H9 (cell line): Measurements from ENCODE around the gene USP9X. TPM values are rescaled to one million over a fixed set of nuclear protein-coding genes. Genes with fewer than 3 reads are reported as not detected.
A peak's percentile ranks its signal among the peaks of the same experiment; 100 is the strongest.

Experiments
- DNase-seq: peaks from one replicate; pipeline ENCODE4 v3.0.0-alpha.2; 2017
- H2AFZ ChIP-seq: one replicate; pipeline ENCODE4 v1.6.1; 2013; ENCODE audit warnings: mild to moderate bottlenecking, low read length, control low read depth, moderate library complexity
- H2AK5ac ChIP-seq: 2 replicates; pipeline ENCODE4 v1.6.1; 2013; ENCODE audit warnings: low read length, control low read depth, mixed read lengths; ENCODE audit not compliant: insufficient read length
- H2BK120ac ChIP-seq: one replicate; pipeline ENCODE4 v1.6.1; 2013; ENCODE audit warnings: low read depth, mild to moderate bottlenecking, low read length, control low read depth, inconsistent platforms; ENCODE audit not compliant: poor library complexity, severe bottlenecking
- H2BK12ac ChIP-seq: 2 replicates; pipeline ENCODE4 v1.6.1; 2013; ENCODE audit warnings: low read length, control low read depth, mixed read lengths, low read depth; ENCODE audit not compliant: insufficient read length
- H2BK15ac ChIP-seq: 2 replicates; pipeline ENCODE4 v1.6.1; 2013; ENCODE audit warnings: low read depth, low read length, control low read depth
- H2BK20ac ChIP-seq: one replicate; pipeline ENCODE4 v1.6.1; 2013; ENCODE audit warnings: low read depth, mild to moderate bottlenecking, low read length, control low read depth, inconsistent platforms; ENCODE audit not compliant: poor library complexity, severe bottlenecking
- H2BK5ac ChIP-seq: 2 replicates; pipeline ENCODE4 v1.6.1; 2013; ENCODE audit warnings: low read length, control low read depth, mixed read lengths; ENCODE audit not compliant: insufficient read length
- H3K14ac ChIP-seq: 2 replicates; pipeline ENCODE4 v1.6.1; 2013; ENCODE audit warnings: low read length, control low read depth; ENCODE audit not compliant: insufficient read depth
- H3K18ac ChIP-seq: 2 replicates; pipeline ENCODE4 v1.6.1; 2013; ENCODE audit warnings: low read depth, mild to moderate bottlenecking, mixed read lengths, low read length, control low read depth; ENCODE audit not compliant: insufficient read length
- H3K23ac ChIP-seq: 2 replicates; pipeline ENCODE4 v1.6.1; 2013; ENCODE audit warnings: low read length, control low read depth, mixed read lengths, low read depth; ENCODE audit not compliant: insufficient read length
- H3K23me2 ChIP-seq: 2 replicates; pipeline ENCODE4 v1.6.1; 2013; ENCODE audit warnings: low read depth, mild to moderate bottlenecking, mixed read lengths, low read length, control low read depth; ENCODE audit not compliant: insufficient read length, poor library complexity, severe bottlenecking
- H3K27ac ChIP-seq: 2 replicates; pipeline ENCODE4 v1.5.1; 2013; ENCODE audit warnings: low read length, control low read depth, mixed read lengths, low read depth; ENCODE audit not compliant: insufficient read length
- H3K27me3 ChIP-seq: 2 replicates; pipeline ENCODE4 v1.6.1; 2013; ENCODE audit warnings: low read length, control low read depth, inconsistent platforms; ENCODE audit not compliant: insufficient read depth
- H3K4ac ChIP-seq: 2 replicates; pipeline ENCODE4 v1.6.1; 2013; ENCODE audit warnings: low read depth, mild to moderate bottlenecking, control low read depth, inconsistent platforms, low read length, moderate library complexity
- H3K4me1 ChIP-seq: 2 replicates; pipeline ENCODE4 v1.6.1; 2013; ENCODE audit warnings: low read length, control low read depth, inconsistent platforms; ENCODE audit not compliant: insufficient read depth
- H3K4me2 ChIP-seq: 2 replicates; pipeline ENCODE4 v1.6.1; 2013; ENCODE audit warnings: low read length, control low read depth, mixed read lengths; ENCODE audit not compliant: insufficient read length, insufficient read depth
- H3K56ac ChIP-seq: 2 replicates; pipeline ENCODE4 v1.6.1; 2013; ENCODE audit warnings: low read depth, mild to moderate bottlenecking, mixed read lengths, low read length, control low read depth; ENCODE audit not compliant: insufficient read length
- H3K79me1 ChIP-seq: 2 replicates; pipeline ENCODE4 v1.6.1; 2013; ENCODE audit warnings: low read depth, mild to moderate bottlenecking, moderate library complexity, low read length, control low read depth, inconsistent platforms; ENCODE audit not compliant: insufficient read depth, poor library complexity, severe bottlenecking
- H3K79me2 ChIP-seq: 2 replicates; pipeline ENCODE4 v1.6.1; 2013; ENCODE audit warnings: low read length, control low read depth, inconsistent platforms; ENCODE audit not compliant: insufficient read depth
- H3K9ac ChIP-seq: 2 replicates; pipeline ENCODE4 v1.6.1; 2013; ENCODE audit warnings: low read length, control low read depth, mixed read lengths; ENCODE audit not compliant: insufficient read length; ENCODE audit errors: extremely low read depth
- H3K9me3 ChIP-seq: one replicate; pipeline ENCODE4 v1.6.1; 2013; ENCODE audit warnings: low read depth, low read length, inconsistent platforms; ENCODE audit not compliant: control insufficient read depth
- H3T11ph ChIP-seq: one replicate; pipeline ENCODE4 v1.6.1; 2013; ENCODE audit warnings: mild to moderate bottlenecking, low read length, control low read depth, inconsistent platforms
- H4K20me1 ChIP-seq: one replicate; pipeline ENCODE4 v1.6.1; 2013; ENCODE audit not compliant: control insufficient read depth, insufficient read length, insufficient read depth
- H4K5ac ChIP-seq: 2 replicates; pipeline ENCODE4 v1.6.1; 2013; ENCODE audit warnings: low read depth, mild to moderate bottlenecking, mixed read lengths, low read length, control low read depth; ENCODE audit not compliant: insufficient read length
- H4K8ac ChIP-seq: replicated peaks from 2 replicates; pipeline ENCODE4 v1.6.1; 2013; ENCODE audit warnings: low read length, control low read depth, mixed read lengths, low read depth; ENCODE audit not compliant: insufficient read length
- H4K91ac ChIP-seq: 2 replicates; pipeline ENCODE4 v1.6.1; 2013; ENCODE audit warnings: low read depth, mild to moderate bottlenecking, moderate library complexity, mixed read lengths, low read length, control low read depth; ENCODE audit not compliant: insufficient read length
- H3K27ac Mint-ChIP-seq, 3 experiments: 2 replicates in 2 of 3; 3 replicates in 1 of 3; pipeline ENCODE4 v1.8.0; 2020 to 2021; ENCODE audit warnings: mixed read lengths in 3 of 3, mild to moderate bottlenecking in 1 of 3, moderate library complexity in 1 of 3
- H3K27me3 Mint-ChIP-seq: 2 replicates; pipeline ENCODE4 v1.8.0; 2021; ENCODE audit warnings: low read depth, mild to moderate bottlenecking, moderate library complexity, mixed read lengths
- H3K36me3 Mint-ChIP-seq, 3 experiments: 2 replicates in 2 of 3; 3 replicates in 1 of 3; pipeline ENCODE4 v1.8.0; 2020 to 2021; ENCODE audit warnings: low read depth in 3 of 3, mixed read lengths in 3 of 3; ENCODE audit not compliant: insufficient read depth in 1 of 3
- H3K4me1 Mint-ChIP-seq, 2 experiments: 2 replicates each; pipeline ENCODE4 v1.8.0; 2020; ENCODE audit warnings: mixed read lengths in 2 of 2
- H3K4me3 Mint-ChIP-seq, 2 experiments: 2 replicates in 1 of 2; 3 replicates in 1 of 2; pipeline ENCODE4 v1.8.0; 2020 to 2021; ENCODE audit warnings: mild to moderate bottlenecking in 2 of 2, mixed read lengths in 2 of 2, moderate library complexity in 1 of 2
- H3K9me3 Mint-ChIP-seq, 2 experiments: 2 replicates in 1 of 2; 3 replicates in 1 of 2; pipeline ENCODE4 v1.8.0; 2020; ENCODE audit warnings: mild to moderate bottlenecking in 2 of 2, mixed read lengths in 2 of 2, moderate library complexity in 1 of 2
- WGBS: extraction: QIAGEN DNeasy Blood & Tissue Kit; methylation state at CpG from one replicate; pipeline ENCODE4 v1.1.7; 2013; ENCODE audit warnings: missing lambda C conversion rate, low lambda C conversion rate, mixed read lengths; ENCODE audit not compliant: insufficient read length; ENCODE audit errors: extremely low coverage; 5-methylcytosine and 5-hydroxymethylcytosine counted together
- total RNA-seq: library from RNA; stranded (reverse); gene quantifications from 2 replicates; pipeline ENCODE4 v1.2.1, GENCODE V29; 2021
- TF ChIP-seq, protein P1 (sequence below): fragments of 200-600 bp; sonication (generic); conservative IDR thresholded peaks from 3 replicates; pipeline ENCODE4 v1.8.0; 2021; ENCODE audit warnings: antibody characterized with exemption, mild to moderate bottlenecking

Gene USP9X
- total RNA-seq, 1 experiment from 2014 or later = 284 TPM

DNA sequence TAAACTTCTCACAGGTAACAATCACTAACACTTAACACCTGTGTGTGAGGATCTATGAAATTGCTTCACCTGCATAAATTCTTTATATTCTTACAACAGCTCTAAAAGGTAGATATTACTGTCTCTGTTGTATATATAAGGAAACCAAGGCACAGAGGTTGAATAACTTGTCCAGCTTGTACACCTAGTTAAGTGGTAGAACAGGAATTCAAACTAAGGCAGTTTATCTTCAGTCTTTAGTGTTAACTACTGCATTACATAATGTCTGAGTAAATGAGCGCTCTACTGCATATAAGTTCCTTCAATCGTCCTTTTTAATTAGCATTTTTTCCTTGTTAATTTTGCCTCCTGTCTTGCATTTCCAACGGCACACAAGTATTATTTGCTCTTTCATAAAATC, 15.0 kb downstream of the USP9X start:
- Histone ChIP-seq H3K27ac (no peak overlapping the region), H3K27me3 (no peaks in the 10 kb centered on the region), H3K56ac (no peak overlapping the region), H2BK15ac (no peak overlapping the region), H4K5ac (no peak overlapping the region), H4K91ac (no peak overlapping the region), H3K4ac (no peak overlapping the region), H2BK120ac (no peak overlapping the region), H2AFZ (no peak overlapping the region), H3K4me1 (peaks cover 3% of the 10 kb centered on the region), H2BK20ac (no peak overlapping the region), H3T11ph (no peak overlapping the region), H2BK5ac (no peak overlapping the region), H3K9ac (no peak overlapping the region), H3K14ac (no peak overlapping the region), H4K20me1 (no peaks in the 10 kb centered on the region), H3K18ac (no peak overlapping the region), H4K8ac (no peak overlapping the region), H3K79me1 (no peaks in the 10 kb centered on the region), H2AK5ac (no peak overlapping the region), H3K79me2 (peaks cover 78% of the 10 kb centered on the region), H3K23me2 (no peaks in the 10 kb centered on the region), H3K23ac (no peak overlapping the region), H2BK12ac (no peak overlapping the region), H3K9me3 (no peaks in the 10 kb centered on the region), H3K4me2 (no peak overlapping the region)
- peaks cover 2% of the 10 kb centered on the region; the same call in 1 of the 2 replicates for H3K27me3 Mint-ChIP-seq
- DNase-seq = no peak
- no peak overlapping the region for H3K4me3 Mint-ChIP-seq
- TF ChIP-seq, protein P1, sequence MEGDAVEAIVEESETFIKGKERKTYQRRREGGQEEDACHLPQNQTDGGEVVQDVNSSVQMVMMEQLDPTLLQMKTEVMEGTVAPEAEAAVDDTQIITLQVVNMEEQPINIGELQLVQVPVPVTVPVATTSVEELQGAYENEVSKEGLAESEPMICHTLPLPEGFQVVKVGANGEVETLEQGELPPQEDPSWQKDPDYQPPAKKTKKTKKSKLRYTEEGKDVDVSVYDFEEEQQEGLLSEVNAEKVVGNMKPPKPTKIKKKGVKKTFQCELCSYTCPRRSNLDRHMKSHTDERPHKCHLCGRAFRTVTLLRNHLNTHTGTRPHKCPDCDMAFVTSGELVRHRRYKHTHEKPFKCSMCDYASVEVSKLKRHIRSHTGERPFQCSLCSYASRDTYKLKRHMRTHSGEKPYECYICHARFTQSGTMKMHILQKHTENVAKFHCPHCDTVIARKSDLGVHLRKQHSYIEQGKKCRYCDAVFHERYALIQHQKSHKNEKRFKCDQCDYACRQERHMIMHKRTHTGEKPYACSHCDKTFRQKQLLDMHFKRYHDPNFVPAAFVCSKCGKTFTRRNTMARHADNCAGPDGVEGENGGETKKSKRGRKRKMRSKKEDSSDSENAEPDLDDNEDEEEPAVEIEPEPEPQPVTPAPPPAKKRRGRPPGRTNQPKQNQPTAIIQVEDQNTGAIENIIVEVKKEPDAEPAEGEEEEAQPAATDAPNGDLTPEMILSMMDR = no peak
- peak overlapping the region in 1 of 3 experiments; percentile 73; a peak in 2 of 7 replicates for H3K27ac Mint-ChIP-seq
- no CpG with 5 or more reads among the region's 3 CpGs for whole genome bisulfite sequencing
- H3K36me3 Mint-ChIP-seq = peaks cover 6 to 53% (median 41%) of the 10 kb centered on the region in 3 experiments; a peak in 5 of 7 replicates
- H3K4me1 Mint-ChIP-seq = peaks cover 38 to 69% of the 10 kb centered on the region in 2 experiments
- H3K9me3 Mint-ChIP-seq = peaks cover 50 to 52% of the 10 kb centered on the region in 2 experiments
